ENCODE measurements around the gene SAMD14. TPM values are rescaled to one million over a fixed set of nuclear protein-coding genes. Genes with fewer than 3 reads are reported as not detected.

SAMD14 gene
- total RNA-seq, 1 donor from 2014 or later: 2.4 TPM

DNA sequence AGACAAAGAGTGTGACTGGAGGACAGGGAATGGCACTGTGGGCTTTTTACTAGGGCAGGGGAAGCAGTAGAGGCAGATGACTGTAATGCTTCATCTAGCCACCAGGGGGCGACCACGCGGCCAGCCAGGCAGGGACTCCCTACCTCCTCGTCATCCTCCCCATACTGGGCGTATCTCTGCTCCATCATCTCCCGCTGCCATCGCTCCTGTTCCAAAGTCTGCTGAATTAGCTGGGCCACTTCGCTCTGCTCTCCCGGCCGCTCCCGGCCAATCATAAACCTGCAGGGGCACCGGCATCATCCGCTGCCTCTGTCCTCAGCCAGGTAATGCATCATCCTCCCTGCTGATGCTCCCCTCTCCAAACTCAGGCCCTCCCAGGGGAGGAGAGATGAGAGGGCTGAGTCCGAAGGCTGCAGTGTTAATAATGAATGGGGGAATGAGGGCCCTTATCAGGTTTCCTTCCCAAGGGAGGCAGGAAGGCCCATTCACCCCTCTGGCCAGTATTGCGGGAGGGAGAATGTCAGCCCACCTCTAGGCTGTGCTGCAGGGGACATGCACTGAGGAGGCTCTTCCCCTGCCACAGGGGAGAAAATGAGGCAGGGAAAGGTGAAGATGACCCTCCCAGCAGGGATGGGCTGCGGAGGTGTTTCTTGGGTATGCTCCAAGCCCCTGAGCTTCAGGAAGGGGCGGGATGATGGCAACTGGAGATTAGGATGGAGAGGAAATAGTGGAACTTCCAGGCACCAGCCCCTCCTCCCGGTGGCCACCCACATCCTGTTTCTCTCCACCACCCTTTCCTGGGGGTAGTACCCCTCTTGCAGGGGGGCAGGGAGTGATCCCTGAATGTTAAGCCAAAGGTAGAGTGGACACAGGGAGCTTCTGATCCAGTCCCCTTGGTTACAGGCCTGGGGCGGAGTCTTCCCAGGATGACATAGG, 10.3 kb upstream of the SAMD14 start:
- intact Hi-C loops (cut with micrococcal nuclease): loop anchor here (1.0 to 2.0 kb wide), 2 partner anchors 8 to 21 kb away; no protein-coding TSS in a partner anchor
- H3K4me3 Mint-ChIP-seq (ENCODE audit: low read depth): peak overlapping the region; percentile 67
- H3K27ac Mint-ChIP-seq: peak overlapping the region; percentile 77
- no peaks in the 10 kb centered on the region for H3K27me3 Mint-ChIP-seq (ENCODE audit: low read depth)
- H3K36me3 Mint-ChIP-seq (ENCODE audit: low read depth): peaks cover 96% of the 10 kb centered on the region
- H3K4me1 Mint-ChIP-seq (ENCODE audit: low read depth): peaks cover 63% of the 10 kb centered on the region
- no peaks in the 10 kb centered on the region for H3K9me3 Mint-ChIP-seq
- DNase-seq (ENCODE audit: low spot score): peak; percentile 77

DNA sequence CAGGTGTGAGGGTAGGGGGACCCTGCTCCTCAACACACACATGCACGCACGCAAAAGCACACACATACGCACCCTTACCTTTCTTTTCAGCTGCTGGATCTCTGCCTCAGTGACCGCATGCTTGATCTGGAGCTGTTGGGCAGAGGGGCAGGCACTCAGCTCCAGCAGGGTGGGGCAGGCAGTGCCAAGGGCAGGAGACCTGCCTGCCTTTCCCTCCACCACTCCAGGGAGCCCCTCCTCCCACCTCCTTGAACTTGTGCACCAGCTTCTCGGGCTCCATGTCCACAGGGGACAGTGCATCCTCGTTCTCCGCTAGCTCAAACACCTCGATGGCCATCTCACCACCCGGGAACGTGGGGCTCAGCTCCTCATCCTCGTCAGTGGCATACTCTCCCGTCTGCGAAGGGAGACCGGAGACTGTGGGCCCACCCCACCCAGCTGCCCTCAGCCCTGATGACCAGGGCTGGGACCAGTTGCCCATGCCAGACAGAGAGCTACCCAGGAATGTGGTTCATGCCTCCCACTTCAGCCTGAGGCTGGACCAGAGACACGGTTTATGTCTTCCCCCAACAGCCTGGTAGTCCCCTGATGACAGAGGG, 9.3 kb upstream of the SAMD14 start:
- Mint-ChIP-seq H3K9me3 (no peaks in the 10 kb centered on the region), H3K36me3 (ENCODE audit: low read depth) (peaks cover 92% of the 10 kb centered on the region), H3K4me3 (ENCODE audit: low read depth) (no peak overlapping the region), H3K27ac (peak overlapping the region; percentile 77), H3K4me1 (ENCODE audit: low read depth) (peaks cover 55% of the 10 kb centered on the region), H3K27me3 (ENCODE audit: low read depth) (no peaks in the 10 kb centered on the region)
- intact Hi-C loops (cut with micrococcal nuclease): no loop called here
- DNase-seq (ENCODE audit: low spot score): no peak

DNA sequence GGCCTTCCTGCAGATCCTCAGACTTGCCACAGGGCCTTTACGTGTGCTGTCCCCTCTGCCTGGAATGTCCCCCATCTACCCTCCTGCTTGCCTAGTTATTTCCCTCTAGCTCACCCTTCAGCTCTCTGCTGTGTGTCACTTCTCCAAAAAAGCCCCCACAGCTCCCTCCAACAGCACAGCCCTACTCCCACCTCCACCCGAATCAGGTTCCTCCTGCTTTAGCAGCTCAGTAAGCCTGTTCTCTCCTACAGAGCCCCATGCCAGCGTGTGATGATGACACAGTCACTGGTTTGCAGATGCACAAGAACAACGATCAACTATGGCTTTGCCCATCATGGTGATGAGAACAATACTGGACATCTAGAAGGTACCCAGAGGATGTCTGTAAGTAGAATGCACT, 7.1 kb upstream of the SAMD14 start:
- peaks cover 87% of the 10 kb centered on the region for H3K36me3 Mint-ChIP-seq (ENCODE audit: low read depth)
- H3K4me3 Mint-ChIP-seq (ENCODE audit: low read depth): no peak overlapping the region
- DNase-seq (ENCODE audit: low spot score): no peak
- H3K9me3 Mint-ChIP-seq: no peaks in the 10 kb centered on the region
- H3K4me1 Mint-ChIP-seq (ENCODE audit: low read depth): peaks cover 34% of the 10 kb centered on the region
- H3K27me3 Mint-ChIP-seq (ENCODE audit: low read depth): no peaks in the 10 kb centered on the region
- intact Hi-C loops (cut with micrococcal nuclease): no loop called here
- H3K27ac Mint-ChIP-seq: no peak overlapping the region

DNA sequence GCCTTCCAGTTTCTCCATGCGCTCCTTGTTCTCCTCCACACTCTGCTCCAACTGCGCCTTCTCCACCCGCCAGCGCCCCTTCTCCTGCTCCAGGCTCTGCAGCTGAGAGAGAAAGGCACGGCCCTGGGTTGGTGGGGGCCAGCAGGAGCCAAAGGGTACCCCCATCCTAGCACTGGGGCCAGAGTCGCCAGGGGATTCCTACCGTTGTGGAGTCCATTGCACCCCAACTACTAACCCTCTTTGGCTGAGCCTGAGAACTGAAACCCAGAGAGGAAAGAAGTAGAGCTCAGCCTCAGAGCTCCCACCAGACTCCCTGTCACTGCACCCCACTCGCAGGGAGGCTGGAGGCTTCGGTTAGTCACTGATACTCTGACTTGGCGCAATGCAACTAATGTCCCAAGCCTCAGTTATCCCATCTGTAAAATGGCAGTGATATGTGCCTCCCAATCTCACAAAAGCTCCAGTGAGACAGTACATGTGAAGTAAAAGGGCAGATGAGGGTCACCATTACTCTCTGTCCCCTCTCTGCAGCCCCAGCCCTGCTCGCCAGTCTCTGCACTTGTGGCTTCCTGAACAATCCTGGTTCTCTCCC, 6.2 kb upstream of the SAMD14 start:
- Mint-ChIP-seq H3K27ac (no peak overlapping the region), H3K27me3 (ENCODE audit: low read depth) (no peaks in the 10 kb centered on the region), H3K9me3 (no peaks in the 10 kb centered on the region), H3K36me3 (ENCODE audit: low read depth) (peaks cover 85% of the 10 kb centered on the region), H3K4me1 (ENCODE audit: low read depth) (peaks cover 31% of the 10 kb centered on the region), H3K4me3 (ENCODE audit: low read depth) (no peak overlapping the region)
- intact Hi-C loops (cut with micrococcal nuclease): no loop called here
- no peak for DNase-seq (ENCODE audit: low spot score)

DNA sequence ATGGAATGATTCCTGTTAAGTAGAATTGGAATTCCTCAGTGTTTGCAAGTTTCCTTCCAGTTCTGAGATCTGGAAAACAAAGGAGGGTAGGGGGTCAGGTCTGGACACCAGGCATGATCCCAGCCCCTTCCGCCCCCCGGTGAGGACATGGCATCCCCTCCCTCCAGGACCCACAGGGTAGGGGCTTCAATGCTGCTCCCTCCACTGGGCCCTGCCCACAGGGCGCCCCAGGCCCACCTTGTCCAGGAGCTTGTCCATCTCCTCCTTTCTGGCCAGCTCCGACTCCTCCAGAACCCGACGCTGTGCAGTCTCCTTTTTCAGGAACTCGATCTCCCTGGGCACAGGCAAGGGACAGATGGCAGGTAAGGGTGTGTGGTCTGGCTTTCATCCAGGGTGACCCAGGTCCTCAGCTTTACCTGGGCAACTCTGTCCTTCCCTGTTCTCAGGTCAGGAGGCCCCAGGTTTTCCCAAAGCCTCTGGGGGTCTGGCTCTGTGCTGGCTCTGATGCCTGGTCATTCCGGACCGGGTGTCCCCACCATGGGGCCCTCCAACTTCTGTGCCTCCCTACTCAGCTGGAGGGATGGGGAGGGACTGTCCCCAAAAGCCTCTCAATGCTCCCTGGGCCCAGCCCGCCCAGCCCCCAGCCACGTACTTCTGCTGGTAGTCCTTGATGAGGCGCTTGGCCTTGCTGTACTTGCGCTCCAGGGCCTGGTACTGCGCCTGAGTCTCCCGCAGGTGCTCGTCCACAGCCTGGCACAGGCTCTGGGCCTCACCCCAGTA, 5.5 kb upstream of the SAMD14 start:
- Mint-ChIP-seq H3K27me3 (ENCODE audit: low read depth) (peaks cover 5% of the 10 kb centered on the region), H3K4me3 (ENCODE audit: low read depth) (no peak overlapping the region), H3K27ac (no peak overlapping the region), H3K4me1 (ENCODE audit: low read depth) (peaks cover 31% of the 10 kb centered on the region), H3K9me3 (no peaks in the 10 kb centered on the region), H3K36me3 (ENCODE audit: low read depth) (peaks cover 87% of the 10 kb centered on the region)
- intact Hi-C loops (cut with micrococcal nuclease): no loop called here
- DNase-seq (ENCODE audit: low spot score): no peak

DNA sequence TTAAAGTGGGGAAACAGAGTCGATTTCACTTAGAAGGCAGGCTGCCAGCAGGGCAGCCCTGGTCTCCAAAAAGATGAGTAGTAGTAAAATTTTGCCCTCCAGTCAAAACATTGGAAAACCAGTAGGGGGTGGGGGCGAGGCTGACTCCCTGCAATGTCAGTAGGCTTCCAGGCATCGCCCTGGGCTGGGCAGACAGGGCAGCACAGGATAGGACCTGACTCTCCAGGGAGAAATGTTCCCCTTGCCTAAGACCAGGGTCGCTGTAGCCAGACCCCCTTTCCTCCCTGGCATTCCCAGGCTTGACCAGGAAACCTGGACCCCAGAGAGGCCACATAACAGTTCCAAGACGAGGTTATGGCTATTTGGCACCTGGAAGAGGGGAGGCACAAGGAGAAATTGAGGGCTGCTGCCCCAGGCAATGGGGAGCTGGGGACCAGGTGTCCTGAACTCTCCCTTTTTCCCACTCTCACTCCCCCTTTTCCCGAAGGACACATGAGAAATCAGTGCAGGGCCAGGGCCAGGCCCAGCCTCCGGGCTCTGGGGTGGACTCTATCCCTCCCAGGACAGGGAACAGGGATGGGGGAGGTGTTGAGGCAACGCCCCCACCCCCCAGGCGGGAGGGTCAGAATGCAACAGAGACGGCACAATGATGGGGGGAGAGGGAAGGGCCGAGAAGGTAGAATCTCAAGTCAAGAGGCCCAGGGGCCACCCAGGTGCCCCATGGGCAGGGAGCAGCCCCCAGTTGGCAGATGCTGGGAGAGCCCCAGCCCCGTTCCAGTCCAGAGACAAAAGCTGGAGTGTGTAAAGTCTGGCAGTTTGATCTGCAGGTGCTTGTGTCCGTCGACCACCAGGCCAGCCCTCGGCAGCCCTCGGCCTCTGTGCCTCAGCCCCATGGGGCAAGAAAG, 4.5 kb upstream of the SAMD14 start:
- H3K4me1 Mint-ChIP-seq (ENCODE audit: low read depth): peaks cover 20% of the 10 kb centered on the region
- DNase-seq (ENCODE audit: low spot score): no peak
- H3K9me3 Mint-ChIP-seq: no peaks in the 10 kb centered on the region
- peaks cover 7% of the 10 kb centered on the region for H3K27me3 Mint-ChIP-seq (ENCODE audit: low read depth)
- H3K27ac Mint-ChIP-seq: no peak overlapping the region
- peaks cover 76% of the 10 kb centered on the region for H3K36me3 Mint-ChIP-seq (ENCODE audit: low read depth)
- H3K4me3 Mint-ChIP-seq (ENCODE audit: low read depth): no peak overlapping the region
- intact Hi-C loops (cut with micrococcal nuclease): no loop called here

DNA sequence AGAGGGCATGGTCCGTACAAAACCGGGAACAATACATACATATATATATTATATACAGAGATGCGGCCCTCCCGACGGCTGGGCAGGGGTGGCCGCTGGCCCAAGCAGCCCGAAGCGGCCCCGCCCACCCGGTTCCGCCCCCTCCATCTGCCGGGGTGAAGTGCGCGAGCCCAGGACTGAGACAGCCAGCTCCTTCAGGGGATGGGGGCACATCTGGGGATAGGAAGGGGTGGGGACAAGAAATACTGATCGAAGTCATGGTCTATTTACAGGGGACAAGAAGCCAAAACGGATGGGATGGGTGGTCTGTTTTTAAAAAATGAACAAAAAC, 3.8 kb upstream of the SAMD14 start:
- H3K27ac Mint-ChIP-seq: no peak overlapping the region
- peaks cover 18% of the 10 kb centered on the region for H3K4me1 Mint-ChIP-seq (ENCODE audit: low read depth)
- no peak for DNase-seq (ENCODE audit: low spot score)
- H3K4me3 Mint-ChIP-seq (ENCODE audit: low read depth): no peak overlapping the region
- intact Hi-C loops (cut with micrococcal nuclease): no loop called here
- peaks cover 10% of the 10 kb centered on the region for H3K27me3 Mint-ChIP-seq (ENCODE audit: low read depth)
- no peaks in the 10 kb centered on the region for H3K9me3 Mint-ChIP-seq
- H3K36me3 Mint-ChIP-seq (ENCODE audit: low read depth): peaks cover 69% of the 10 kb centered on the region

DNA sequence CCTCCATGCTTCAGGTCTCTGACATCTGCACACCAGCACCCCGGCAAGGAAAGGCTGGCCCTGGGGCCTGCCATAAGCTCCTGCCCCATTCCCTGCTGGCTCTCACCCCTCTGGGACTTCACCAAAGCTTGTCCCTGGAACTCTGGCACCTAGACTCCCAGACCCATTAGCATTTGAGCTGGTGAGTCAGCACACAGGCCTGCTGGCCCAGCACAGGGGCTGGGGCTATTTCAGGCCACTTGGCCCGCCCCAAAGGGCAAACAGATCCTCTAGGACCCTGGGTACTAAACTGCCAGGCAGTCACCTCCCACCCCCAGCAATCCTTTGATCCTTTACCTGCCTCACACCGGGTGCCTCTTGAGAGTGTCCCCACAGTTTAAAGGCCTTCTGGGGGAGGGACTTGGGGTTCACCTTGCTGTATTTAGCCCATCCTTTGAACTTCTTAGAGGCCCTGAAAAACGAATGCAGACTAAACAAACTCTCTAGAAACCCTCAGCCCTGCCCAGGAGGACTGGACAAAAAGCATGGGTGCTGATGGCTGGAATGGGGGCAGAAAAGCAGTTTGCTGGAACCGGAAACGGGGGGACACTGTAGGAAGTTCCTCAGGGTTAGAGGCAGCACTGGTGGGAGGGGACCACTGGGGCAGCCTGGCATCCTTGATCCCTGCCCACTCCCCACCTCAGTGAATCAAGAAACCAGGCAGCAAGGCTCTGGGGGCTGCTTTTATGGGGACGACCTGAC, 3.2 kb upstream of the SAMD14 start:
- no peaks in the 10 kb centered on the region for H3K9me3 Mint-ChIP-seq
- H3K4me1 Mint-ChIP-seq (ENCODE audit: low read depth): peaks cover 22% of the 10 kb centered on the region
- peaks cover 63% of the 10 kb centered on the region for H3K36me3 Mint-ChIP-seq (ENCODE audit: low read depth)
- peaks cover 15% of the 10 kb centered on the region for H3K27me3 Mint-ChIP-seq (ENCODE audit: low read depth)
- no peak for DNase-seq (ENCODE audit: low spot score)
- intact Hi-C loops (cut with micrococcal nuclease): no loop called here
- H3K4me3 Mint-ChIP-seq (ENCODE audit: low read depth): no peak overlapping the region
- H3K27ac Mint-ChIP-seq: no peak overlapping the region

DNA sequence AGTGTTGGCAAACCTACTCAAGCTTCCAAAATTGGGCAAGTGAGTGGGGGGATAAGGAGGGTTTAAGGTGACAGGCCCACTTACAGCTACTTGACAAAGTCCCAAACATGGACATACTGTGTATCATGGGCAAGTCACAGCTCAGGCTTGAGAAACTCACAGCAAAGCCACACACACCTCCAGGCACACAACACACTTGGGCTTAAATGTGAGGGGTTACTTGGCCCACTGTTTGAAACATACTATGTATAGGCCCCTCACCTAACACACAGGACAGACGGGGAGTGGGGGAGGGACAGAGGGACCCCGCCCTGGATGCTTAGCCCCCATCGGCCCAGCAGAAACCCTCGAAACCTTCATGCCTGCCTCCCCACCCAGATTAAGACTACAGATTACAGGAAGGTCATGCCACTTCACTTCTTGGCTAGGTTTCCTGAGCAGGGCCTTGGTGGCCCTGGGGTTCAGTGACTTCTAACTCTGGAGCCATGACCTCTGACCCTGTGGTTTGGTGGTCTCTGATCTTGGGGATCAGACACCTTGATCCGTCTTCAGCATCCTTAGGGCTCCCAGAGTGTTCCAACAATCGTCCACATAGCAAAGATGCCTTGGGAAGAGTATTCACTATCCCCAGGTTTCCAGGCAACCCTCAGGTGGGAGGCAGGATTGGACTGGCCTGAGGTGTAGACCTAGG, 2.3 kb upstream of the SAMD14 start:
- no peak overlapping the region for H3K27ac Mint-ChIP-seq
- H3K36me3 Mint-ChIP-seq (ENCODE audit: low read depth): peaks cover 54% of the 10 kb centered on the region
- H3K4me3 Mint-ChIP-seq (ENCODE audit: low read depth): no peak overlapping the region

DNA sequence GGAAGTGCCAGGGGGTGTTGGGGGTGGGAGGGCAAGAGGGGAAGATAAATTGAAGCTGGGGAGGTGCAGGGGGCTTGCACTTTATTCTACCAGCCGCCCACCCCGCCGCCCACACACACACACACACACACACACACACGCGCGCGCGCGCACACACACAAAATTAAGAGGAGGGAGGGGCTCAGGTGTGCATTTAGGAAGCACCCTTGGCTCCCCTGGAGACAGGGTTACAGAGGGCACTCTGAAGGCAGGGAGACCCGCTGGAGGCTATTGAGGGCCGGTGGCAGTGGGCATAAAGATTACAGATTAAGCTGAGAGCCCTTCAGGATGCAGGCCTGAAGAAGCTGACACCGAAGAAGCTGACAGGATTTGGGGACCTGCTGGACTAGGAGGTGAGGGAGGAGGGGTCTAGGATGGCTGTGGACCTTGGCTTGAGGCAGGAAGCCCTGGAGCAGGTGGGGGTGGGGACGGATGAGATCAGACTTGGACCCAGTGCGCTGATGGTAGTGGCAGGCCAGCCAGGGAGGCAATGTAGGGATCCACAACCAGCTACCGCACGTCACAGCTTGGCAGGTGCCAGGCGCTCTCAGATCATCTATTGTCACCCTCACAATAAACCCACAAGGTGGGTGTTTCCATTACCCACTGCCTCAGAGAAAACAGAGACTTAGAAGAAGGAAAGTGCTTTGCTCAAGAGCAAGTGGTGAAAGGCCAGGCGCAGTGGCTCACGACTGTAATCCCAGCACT, 772 bp upstream of the SAMD14 start:
- intact Hi-C loops (cut with micrococcal nuclease): no loop called here
- H3K4me3 Mint-ChIP-seq (ENCODE audit: low read depth): peak overlapping the region; percentile 56
- peak overlapping the region; percentile 19 for H3K27ac Mint-ChIP-seq
- peaks cover 39% of the 10 kb centered on the region for H3K36me3 Mint-ChIP-seq (ENCODE audit: low read depth)
- no peaks in the 10 kb centered on the region for H3K9me3 Mint-ChIP-seq
- peaks cover 22% of the 10 kb centered on the region for H3K4me1 Mint-ChIP-seq (ENCODE audit: low read depth)
- no peak for DNase-seq (ENCODE audit: low spot score)
- peaks cover 25% of the 10 kb centered on the region for H3K27me3 Mint-ChIP-seq (ENCODE audit: low read depth)

More for the DNA sequence above, 2.3 kb upstream of the SAMD14 start:
- intact Hi-C loops (cut with micrococcal nuclease): no loop called here
- Mint-ChIP-seq H3K9me3 (no peaks in the 10 kb centered on the region), H3K27me3 (ENCODE audit: low read depth) (peaks cover 23% of the 10 kb centered on the region), H3K4me1 (ENCODE audit: low read depth) (peaks cover 22% of the 10 kb centered on the region)
- no peak for DNase-seq (ENCODE audit: low spot score)
